HepG2 (cell line): ENCODE measurements around the gene XPC. TPM values are rescaled to one million over a fixed set of nuclear protein-coding genes. Genes with fewer than 3 reads are reported as not detected.
A peak's percentile ranks its signal among the peaks of the same experiment; 100 is the strongest.

ENCODE experiments used
- ATF3 ChIP-seq: sonication (generic); formaldehyde crosslinking; IDR thresholded peaks from 2 replicates; pipeline ENCODE4 v1.4.0; 2020; ENCODE audit warnings: missing genetic modification reagents
- BCL3 ChIP-seq: sonication (generic); formaldehyde crosslinking; IDR thresholded peaks from 2 replicates; pipeline ENCODE4 v1.5.1; 2020; ENCODE audit warnings: mild to moderate bottlenecking, missing genetic modification reagents, moderate library complexity
- BORCS8-MEF2B ChIP-seq: sonication (generic); formaldehyde crosslinking; IDR thresholded peaks from 2 replicates; pipeline ENCODE4 v1.8.0; 2022; ENCODE audit warnings: mild to moderate bottlenecking, missing genetic modification reagents
- CSRNP2 ChIP-seq: sonication (generic); formaldehyde crosslinking; conservative IDR thresholded peaks from 2 replicates; pipeline ENCODE4 v1.8.0; 2022; ENCODE audit warnings: low read depth, missing genetic modification reagents
- ELF3 ChIP-seq: IDR thresholded peaks from 2 replicates; pipeline ENCODE4 v1.6.1; 2016; ENCODE audit warnings: missing genetic modification reagents, missing compliant biosample characterization
- LRRFIP1 ChIP-seq: sonication (generic); formaldehyde crosslinking; conservative IDR thresholded peaks from 2 replicates; pipeline ENCODE4 v1.4.0; 2020; ENCODE audit warnings: missing genetic modification reagents
- MAFK ChIP-seq, 2 experiments: IDR thresholded peaks in 1 of 2; conservative IDR thresholded peaks in 1 of 2; 2 replicates each; pipeline ENCODE4 v1.6.1; 2011; ENCODE audit warnings: improper control_type of control experiment in 2 of 2, low read length in 2 of 2
- NFATC3 ChIP-seq: sonication (generic); formaldehyde crosslinking; IDR thresholded peaks from 2 replicates; pipeline ENCODE4 v1.5.1; 2020; ENCODE audit warnings: mild to moderate bottlenecking, missing genetic modification reagents
- RFX3 ChIP-seq: IDR thresholded peaks from 2 replicates; pipeline ENCODE4 v1.6.1; 2016; ENCODE audit warnings: missing biosample characterization, missing genetic modification reagents
- ZFX ChIP-seq: sonication (generic); formaldehyde crosslinking; IDR thresholded peaks from 2 replicates; pipeline ENCODE4 v1.4.0; 2020; ENCODE audit warnings: mild to moderate bottlenecking, low read depth, missing genetic modification reagents, moderate library complexity
- ZNF275 ChIP-seq: sonication (generic); formaldehyde crosslinking; IDR thresholded peaks from 2 replicates; pipeline ENCODE4 v1.8.0; 2022; ENCODE audit warnings: missing genetic modification reagents, mild to moderate bottlenecking, inconsistent platforms, borderline replicate concordance
- ZNF30 ChIP-seq: sonication (generic); formaldehyde crosslinking; IDR thresholded peaks from 2 replicates; pipeline ENCODE4 v1.5.0; 2020; ENCODE audit warnings: mild to moderate bottlenecking, missing genetic modification reagents
- ZNF331 ChIP-seq: sonication (generic); formaldehyde crosslinking; IDR thresholded peaks from 2 replicates; pipeline ENCODE4 v1.4.0; 2020; ENCODE audit warnings: missing genetic modification reagents
- ZNF460 ChIP-seq: sonication (generic); formaldehyde crosslinking; IDR thresholded peaks from 2 replicates; pipeline ENCODE4 v1.5.1; 2020; ENCODE audit warnings: missing genetic modification reagents, mild to moderate bottlenecking, borderline replicate concordance
- ZNF704 ChIP-seq: sonication (generic); formaldehyde crosslinking; IDR thresholded peaks from 2 replicates; pipeline ENCODE4 v1.8.1; 2023; ENCODE audit warnings: mild to moderate bottlenecking, inconsistent platforms, moderate library complexity, missing genetic modification reagents, borderline replicate concordance
- ZNF788 ChIP-seq: sonication (generic); formaldehyde crosslinking; IDR thresholded peaks from 2 replicates; pipeline ENCODE4 v1.5.0; 2020; ENCODE audit warnings: mild to moderate bottlenecking, missing genetic modification reagents, borderline replicate concordance
- ZNF800 ChIP-seq: sonication (generic); formaldehyde crosslinking; IDR thresholded peaks from 2 replicates; pipeline ENCODE4 v1.4.0; 2020; ENCODE audit warnings: missing genetic modification reagents
- polyA plus RNA-seq, 8 experiments: library from polyadenylated mRNA; depleted of rRNA in 3 of 8; stranded (reverse) in 7 of 8; unstranded in 1 of 8; fragments of >200 nt; fragmentation: Illumina TruSeq in 4 of 8; extraction: Trizol in 4 of 8; gene quantifications; 2 replicates each; pipeline versions ENCODE4 v1.2.1 to v1.2.3, GENCODE V29; 2011 to 2016; ENCODE audit warnings: low read depth in 4 of 8, missing spikeins in 1 of 8, mixed read lengths in 1 of 8; ENCODE audit not compliant: insufficient read depth in 1 of 8
- total RNA-seq, 5 experiments: library from RNA; depleted of rRNA; stranded (reverse); fragments of >200 nt; fragmentation: Illumina TruSeq; extraction: Trizol; gene quantifications; 2 replicates each; pipeline ENCODE4 v1.2.3, GENCODE V29; 2016; ENCODE audit warnings: low read depth in 1 of 5

Gene XPC
- total and polyA plus RNA-seq, 2 of the 13 experiments (the other 11 are each of a cell fraction or from before 2014, with no cell fraction given), result 9.4 to 24.1 TPM

- TF ChIP-seq ZNF331 (CRISPR knock-in tag) (peak; percentile 68; the same call in 1 of the 2 replicates), ZFX (CRISPR knock-in tag) (peak; percentile 99), ZNF30 (0 out of 2 replicates have a peak, but pooled peaks have one; percentile 39), ZNF788 (CRISPR knock-in tag) (peak; percentile 85; the same call in 1 of the 2 replicates), RFX3 (CRISPR knock-in tag) (no peak), ZNF704 (CRISPR knock-in tag) (no peak), ATF3 (CRISPR knock-in tag) (0 out of 2 replicates have a peak, but pooled peaks have one; percentile 51), LRRFIP1 (no peak), BORCS8-MEF2B (peak; percentile 94), ZNF460 (CRISPR knock-in tag) (no peak; the same call in 1 of the 2 replicates), BCL3 (peak; percentile 59; the same call in 1 of the 2 replicates), NFATC3 (no peak), CSRNP2 (CRISPR knock-in tag) (no peak), MAFK (conservative IDR thresholded peaks at IDR 0.05 in 1 of 2, IDR thresholded peaks at IDR 0.05 in 1 of 2; ENCODE audit: low read length in 2 of 2) (no peak), ELF3 (CRISPR knock-in tag) (peak; percentile 87), ZNF275 (no peak), ZNF800 (CRISPR knock-in tag) (peak; percentile 64; the same call in 1 of the 2 replicates)
These were observed at the start of gene XPC, which contains the start of gene LSM3 (continued) for GRCh38 chr3:14178247-14179113.
